K562 (cell line): ENCODE data around the gene RTBDN. TPM values are rescaled to one million over a fixed set of nuclear protein-coding genes. Genes with fewer than 3 reads are reported as not detected.
A peak's percentile ranks its signal among the peaks of the same experiment; 100 is the strongest.

Experiments
- ATF2 ChIP-seq: sonication (generic); formaldehyde crosslinking; IDR thresholded peaks from 2 replicates; pipeline ENCODE4 v1.8.1; 2022; ENCODE audit warnings: missing genetic modification reagents
- ATF6 ChIP-seq: sonication (generic); formaldehyde crosslinking; IDR thresholded peaks from 2 replicates; pipeline ENCODE4 v1.4.0; 2020; ENCODE audit warnings: mild to moderate bottlenecking, missing genetic modification reagents
- BDP1 ChIP-seq: IDR thresholded peaks from 3 replicates; pipeline ENCODE4 v1.6.1; 2011; ENCODE audit not compliant: insufficient read length, insufficient read depth
- BMI1 ChIP-seq: fragments of 150-350 bp; IDR thresholded peaks from 2 replicates; pipeline ENCODE4 v1.6.1; 2014; ENCODE audit warnings: low read length
- BRCA1 ChIP-seq, 2 experiments: fragments of 450-650 bp in 1 of 2; sonication (generic) in 1 of 2; formaldehyde crosslinking in 1 of 2; IDR thresholded peaks; 2 replicates each; pipeline versions ENCODE4 v1.5.0 to v1.6.1; 2017 to 2020; ENCODE audit warnings: mild to moderate bottlenecking in 1 of 2, missing genetic modification reagents in 1 of 2
- GABPB1 ChIP-seq: sonication (generic); formaldehyde crosslinking; IDR thresholded peaks from 2 replicates; pipeline ENCODE4 v1.8.0; 2022; ENCODE audit warnings: mild to moderate bottlenecking, missing genetic modification reagents
- JUND ChIP-seq, 2 experiments: IDR thresholded peaks; 2 replicates in 1 of 2; 3 replicates in 1 of 2; pipeline ENCODE4 v1.6.1; 2011; ENCODE audit warnings: borderline replicate concordance in 2 of 2, low read depth in 2 of 2, low read length in 2 of 2, improper control_type of control experiment in 1 of 2, missing biosample characterization in 1 of 2, missing genetic modification characterization in 1 of 2, missing genetic modification reagents in 1 of 2
- MCM3 ChIP-seq: fragments of 450-650 bp; IDR thresholded peaks from 2 replicates; pipeline ENCODE4 v1.6.1; 2016
- SIX5 ChIP-seq, 2 experiments: IDR thresholded peaks; 2 replicates each; pipeline ENCODE4 v1.6.1; 2011; ENCODE audit warnings: low read length in 2 of 2, borderline replicate concordance in 1 of 2, low read depth in 1 of 2, mild to moderate bottlenecking in 1 of 2, moderate library complexity in 1 of 2; ENCODE audit not compliant: insufficient read depth in 1 of 2
- SREBF1 ChIP-seq: fragments of 150-350 bp; IDR thresholded peaks from 2 replicates; pipeline ENCODE4 v1.6.1; 2014; ENCODE audit warnings: antibody characterized with exemption, low read depth, low read length, borderline replicate concordance
- STAT6 ChIP-seq: sonication (generic); formaldehyde crosslinking; IDR thresholded peaks from 2 replicates; pipeline ENCODE4 v1.8.1; 2023; ENCODE audit warnings: mild to moderate bottlenecking, missing genetic modification reagents
- TAL1 ChIP-seq: fragments of 450-650 bp; IDR thresholded peaks from 2 replicates; pipeline ENCODE4 v1.6.1; 2016; ENCODE audit warnings: mild to moderate bottlenecking
- TFAP4 ChIP-seq: sonication (generic); formaldehyde crosslinking; IDR thresholded peaks from 2 replicates; pipeline ENCODE4 v1.8.0; 2022; ENCODE audit warnings: missing genetic modification reagents, mild to moderate bottlenecking, moderate library complexity, borderline replicate concordance
- XRCC4 ChIP-seq: IDR thresholded peaks from one replicate; pipeline ENCODE4 v1.6.1; 2011; ENCODE audit not compliant: insufficient read depth, insufficient read length; ENCODE audit errors: extremely low read depth
- ZNF140 ChIP-seq: fragments of 250-450 bp; sonication (Bioruptor Pico); IDR thresholded peaks from 2 replicates; pipeline ENCODE4 v1.8.0; 2021; ENCODE audit warnings: moderate library complexity, mild to moderate bottlenecking, inconsistent platforms
- ZNF3 ChIP-seq: fragments of 250-450 bp; sonication (Bioruptor Pico); IDR thresholded peaks from 2 replicates; pipeline ENCODE4 v1.5.0; 2021; ENCODE audit warnings: mild to moderate bottlenecking, moderate library complexity
- ZNF384 ChIP-seq: IDR thresholded peaks from 2 replicates; pipeline ENCODE4 v1.6.1; 2012; ENCODE audit warnings: low read depth, low read length, improper control_type of control experiment
- ZNF551 ChIP-seq: fragments of 250-450 bp; sonication (Bioruptor Pico); IDR thresholded peaks from 2 replicates; pipeline ENCODE4 v1.5.0; 2021; ENCODE audit warnings: mild to moderate bottlenecking, moderate library complexity
- ZNF785 ChIP-seq: fragments of 250-450 bp; sonication (Bioruptor Pico); IDR thresholded peaks from 2 replicates; pipeline ENCODE4 v1.4.0; 2020; ENCODE audit warnings: mild to moderate bottlenecking
- polyA plus RNA-seq, 8 experiments: library from polyadenylated mRNA; depleted of rRNA in 4 of 8; stranded (reverse) in 5 of 8; unstranded in 3 of 8; fragments of >200 nt; fragmentation: Nextera tagmentation in 2 of 8; fragmentation: Illumina TruSeq in 1 of 8; extraction: Ambion mirVana in 2 of 8; extraction: Trizol in 1 of 8; gene quantifications; 2 replicates each; pipeline versions ENCODE4 v1.2.1 to v1.2.3, GENCODE V29; 2011 to 2014; ENCODE audit warnings: inconsistent platforms in 1 of 8, missing spikeins in 1 of 8
- total RNA-seq, 7 experiments: library from RNA; depleted of rRNA in 6 of 7; stranded (reverse); fragments of >200 nt in 6 of 7; fragmentation: Illumina TruSeq in 2 of 7; extraction: Trizol in 2 of 7; gene quantifications; 2 replicates each; pipeline versions ENCODE4 v1.2.1 to v1.2.3, GENCODE V29; 2011 to 2021; ENCODE audit warnings: low replicate concordance in 1 of 7

Gene RTBDN
- total and polyA plus RNA-seq, 9 of the 15 experiments (the other 6 are each of a cell fraction or from before 2014, with no cell fraction given) = 0.20 to 2.3 (median 0.72) TPM; not detected in 1

GRCh38 chr19:12779162-12779993, 55.0 kb downstream of the RTBDN start (continued):
- TF ChIP-seq ZNF551 (CRISPR knock-in tag) (no peak), TFAP4 (CRISPR knock-in tag) (peak; percentile 90), STAT6 (CRISPR knock-in tag) (no peak), SREBF1 (no peak), JUND (IDR thresholded peaks at IDR 0.05; ENCODE audit: borderline replicate concordance, low read depth, low read length) (peak; percentile 42; the same call in 1 of the 2 replicates), JUND (tag; IDR thresholded peaks at IDR 0.05; ENCODE audit: borderline replicate concordance, low read depth, low read length) (no peak), SIX5 (IDR thresholded peaks at IDR 0.05; ENCODE audit: borderline replicate concordance in 1 of 2, insufficient read depth in 1 of 2, low read depth in 1 of 2, low read length in 2 of 2) (no peak), MCM3 (no peak), XRCC4 (no peak), BMI1 (no peak), GABPB1 (CRISPR knock-in tag) (peak; percentile 22; the same call in 1 of the 2 replicates), ATF6 (no peak), ZNF140 (no peak), BRCA1 (IDR thresholded peaks at IDR 0.05) (no peak), BRCA1 (CRISPR knock-in tag; IDR thresholded peaks at IDR 0.05) (no peak), ZNF3 (CRISPR knock-in tag) (no peak), TAL1 (no peak), ATF2 (no peak), ZNF384 (no peak), BDP1 (no peak), ZNF785 (CRISPR knock-in tag) (no peak)
